GM18951 (cell line): Measurements from ENCODE around the gene ATF6.

Experiments
- POLR2A ChIP-seq: IDR thresholded peaks from 4 replicates; pipeline ENCODE4 v1.6.1; 2011; ENCODE audit warnings: mild to moderate bottlenecking; ENCODE audit not compliant: insufficient read length, insufficient read depth; ENCODE audit errors: extremely low read depth
- in situ Hi-C: fragments of 300-500 bp; cut with MboI; formaldehyde crosslinking; loops from one replicate; pipeline ENCODE4 v1.12.0; 2022; ENCODE audit warnings: low sequenced_read_pairs, mixed read lengths, inconsistent platforms; ENCODE audit not compliant: unreplicated experiment

ATF6 gene

DNA sequence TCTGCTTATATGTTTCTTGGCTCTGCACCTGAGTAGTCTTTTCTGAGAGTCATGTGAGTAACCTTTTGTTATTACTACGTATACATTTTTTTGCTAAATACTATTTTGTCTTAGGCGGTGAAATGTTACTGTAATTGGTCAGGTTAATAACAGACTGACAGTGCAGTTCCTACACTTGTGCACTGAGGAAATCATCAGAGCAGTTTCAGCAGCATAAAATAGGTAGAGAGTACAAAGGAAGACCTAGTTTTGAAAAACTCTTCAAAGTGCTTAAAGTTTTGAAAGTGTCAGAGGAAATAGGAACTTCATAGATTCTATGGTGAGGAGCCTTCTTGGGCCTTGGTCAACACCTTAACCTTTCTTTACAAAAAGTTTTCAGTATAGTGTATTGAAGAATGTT, 11.1 kb downstream of the ATF6 start:
- TF ChIP-seq POLR2A: no peak
- in situ Hi-C loops: no loop called here

GRCh38 chr1:161778522-161778921, 12.4 kb downstream of the ATF6 start:
- in situ Hi-C loops: no loop called here

DNA sequence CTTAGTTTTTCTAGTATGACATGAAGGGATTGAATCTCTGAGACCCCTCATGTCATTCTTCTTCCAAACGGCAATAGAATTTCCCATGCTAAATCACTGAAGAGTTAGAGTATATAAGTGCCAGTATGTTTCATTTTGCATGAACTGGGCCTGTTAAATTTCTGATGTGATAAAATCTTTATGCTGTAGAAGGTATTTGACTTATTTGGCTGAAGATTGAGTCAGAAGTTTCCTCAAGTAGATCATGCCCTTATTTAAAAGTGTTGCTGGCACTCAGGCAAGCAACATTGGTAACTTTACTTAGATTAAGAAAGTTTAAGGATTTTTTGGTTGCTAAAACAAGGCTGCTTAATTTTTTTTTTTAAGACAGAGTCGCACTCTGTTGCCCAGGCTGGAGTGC, 13.3 kb downstream of the ATF6 start:
- in situ Hi-C loops: no loop called here

More at GRCh38 chr1:161778522-161778921, 12.4 kb downstream of the ATF6 start:
- TF ChIP-seq POLR2A: no peak

GRCh38 chr1:161781995-161782394, 15.9 kb downstream of the ATF6 start:
- no peak for TF ChIP-seq POLR2A
- in situ Hi-C loops: no loop called here

More for the DNA sequence above, 13.3 kb downstream of the ATF6 start:
- TF ChIP-seq POLR2A: no peak

GRCh38 chr1:161782886-161783285, 16.8 kb downstream of the ATF6 start:
- TF ChIP-seq POLR2A: no peak
- in situ Hi-C loops: no loop called here

- TF ChIP-seq POLR2A: no peak
- in situ Hi-C loops: no loop called here
Measured at GRCh38 chr1:161784968-161785367, 18.8 kb downstream of the ATF6 start.

DNA sequence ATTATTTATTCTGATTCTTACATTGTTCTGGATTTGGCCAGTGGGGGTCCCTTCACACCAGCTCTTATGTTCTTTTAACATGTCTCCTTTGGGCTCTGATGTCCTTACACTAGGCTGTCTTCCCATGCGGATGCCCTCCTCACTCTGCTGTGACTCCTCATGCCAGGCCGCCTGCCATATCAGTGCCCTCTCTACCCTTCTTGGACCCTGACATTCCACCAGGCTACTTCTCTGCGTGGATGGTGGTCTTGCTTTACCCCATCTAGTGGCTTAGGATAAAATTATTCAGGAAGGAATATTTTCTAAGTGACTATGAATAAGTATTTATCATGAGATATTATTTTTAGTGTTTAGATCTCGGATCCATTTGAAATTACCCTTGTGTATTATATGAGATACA, 21.2 kb downstream of the ATF6 start:
- in situ Hi-C loops: no loop called here

DNA sequence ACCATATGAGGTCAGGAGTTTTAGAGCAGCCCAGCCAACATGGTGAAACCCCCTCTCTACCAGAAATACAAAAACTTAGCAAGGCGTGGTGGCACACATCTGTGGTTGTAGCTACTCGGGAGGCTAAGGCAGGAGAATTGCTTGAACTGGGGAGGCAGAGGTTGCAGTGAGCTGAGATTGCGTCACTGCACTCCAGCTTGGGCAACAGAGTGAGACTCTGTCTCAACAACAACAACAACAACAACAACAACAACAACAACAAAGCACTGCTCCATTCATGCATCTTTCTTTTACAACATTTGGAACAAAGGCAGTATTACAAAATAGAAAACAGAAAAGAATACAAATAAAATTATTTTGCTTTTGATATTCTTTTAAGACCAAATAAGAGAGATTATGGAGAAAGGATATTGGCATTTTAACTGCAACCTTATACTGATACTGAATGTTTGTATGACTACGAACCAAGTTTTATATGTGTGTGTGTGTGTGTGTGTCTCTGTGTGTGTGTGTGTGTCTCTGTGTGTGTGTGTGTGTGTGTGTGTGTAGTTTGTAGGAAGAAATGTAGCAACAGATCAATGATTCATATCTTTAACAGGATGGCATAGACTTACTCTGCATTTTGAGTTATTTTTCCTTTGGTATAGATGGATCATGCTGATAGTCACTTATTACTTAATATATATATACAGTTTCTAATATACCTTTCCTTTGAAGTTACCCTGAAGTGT, 24.6 kb downstream of the ATF6 start:
- no peak for TF ChIP-seq POLR2A
- in situ Hi-C loops: loop anchor here (10.0 kb wide), 1 partner anchor 244 kb away; no protein-coding TSS in a partner anchor

More for the DNA sequence above, 21.2 kb downstream of the ATF6 start:
- no peak for TF ChIP-seq POLR2A

GRCh38 chr1:161791904-161792655, 26.0 kb downstream of the ATF6 start:
- in situ Hi-C loops: loop anchor here (10.0 kb wide), 1 partner anchor 243 kb away; no protein-coding TSS in a partner anchor
- TF ChIP-seq POLR2A: no peak

DNA sequence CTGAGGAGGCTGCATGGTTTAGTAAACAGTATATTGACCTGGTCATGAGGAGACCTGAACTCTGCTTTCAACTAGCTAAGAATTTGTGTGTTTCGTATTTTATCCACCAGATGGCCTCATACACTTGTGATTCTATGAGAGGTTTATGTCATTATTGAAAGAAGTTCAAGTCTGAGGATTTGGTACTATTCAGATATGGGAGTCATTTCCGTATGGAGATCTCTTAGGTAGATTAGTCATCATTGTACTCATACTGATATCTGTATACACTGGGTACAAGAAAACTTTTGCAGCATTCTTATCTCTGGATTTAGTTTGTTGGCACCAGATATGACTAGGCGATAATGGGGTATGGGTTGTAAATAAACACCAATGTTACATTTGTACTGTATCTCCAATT, 26.6 kb downstream of the ATF6 start:
- in situ Hi-C loops: loop anchor here (10.0 kb wide), 1 partner anchor 242 kb away; no protein-coding TSS in a partner anchor
- no peak for TF ChIP-seq POLR2A

- in situ Hi-C loops: loop anchor here (10.0 kb wide), 1 partner anchor 235 kb away; no protein-coding TSS in a partner anchor
- no peak for TF ChIP-seq POLR2A
Measured at GRCh38 chr1:161799792-161800191, 33.7 kb downstream of the ATF6 start.

DNA sequence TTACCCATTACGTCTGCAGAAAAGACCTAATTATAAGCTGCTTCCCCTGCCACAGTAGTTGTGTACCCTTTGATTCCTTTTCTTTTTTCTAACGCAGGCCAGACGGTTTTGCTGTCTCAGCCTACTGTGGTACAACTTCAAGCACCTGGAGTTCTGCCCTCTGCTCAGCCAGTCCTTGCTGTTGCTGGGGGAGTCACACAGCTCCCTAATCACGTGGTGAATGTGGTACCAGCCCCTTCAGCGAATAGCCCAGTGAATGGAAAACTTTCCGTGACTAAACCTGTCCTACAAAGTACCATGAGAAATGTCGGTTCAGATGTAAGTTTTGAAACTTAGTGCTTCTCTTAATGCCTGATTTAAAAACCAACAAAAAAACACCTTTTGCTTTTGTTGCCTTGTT, 35.8 kb downstream of the ATF6 start:
- in situ Hi-C loops: no loop called here

GRCh38 chr1:161803181-161803580, 37.1 kb downstream of the ATF6 start:
- in situ Hi-C loops: no loop called here
- no peak for TF ChIP-seq POLR2A

More for the DNA sequence above, 35.8 kb downstream of the ATF6 start:
- TF ChIP-seq POLR2A: no peak
